WERI-Rb-1 (cell line): ENCODE results near the gene CAPN1.

Experiments used
- DNase-seq: peaks from one replicate; pipeline ENCODE4 v3.0.0-alpha.2; 2020
- H3K27ac ChIP-seq: fragments of 250-450 bp; sonication (Bioruptor Pico); 2 replicates; pipeline ENCODE4 v1.5.1; 2020; ENCODE audit warnings: mild to moderate bottlenecking, moderate library complexity
- H3K27me3 ChIP-seq: fragments of 250-450 bp; sonication (Bioruptor Pico); 2 replicates; pipeline ENCODE4 v1.5.1; 2021; ENCODE audit warnings: mild to moderate bottlenecking, low read depth, moderate library complexity; ENCODE audit not compliant: insufficient read depth, severe bottlenecking
- H3K36me3 ChIP-seq: fragments of 250-450 bp; sonication (Bioruptor Pico); 2 replicates; pipeline ENCODE4 v1.5.1; 2020; ENCODE audit warnings: mild to moderate bottlenecking, moderate library complexity
- H3K4me3 ChIP-seq: 2 replicates; pipeline ENCODE4 v1.5.1; 2011; ENCODE audit warnings: low read depth, mild to moderate bottlenecking, control low read depth, low read length
- H3K9me3 ChIP-seq: fragments of 250-450 bp; sonication (Bioruptor Pico); 2 replicates; pipeline ENCODE4 v1.5.1; 2021; ENCODE audit warnings: mild to moderate bottlenecking, moderate library complexity; ENCODE audit not compliant: severe bottlenecking
- TF ChIP-seq, protein P1 (sequence below): IDR thresholded peaks from 2 replicates; pipeline ENCODE4 v1.5.1; 2011; ENCODE audit warnings: low read depth, mild to moderate bottlenecking, control low read depth, inconsistent platforms, low read length

Gene CAPN1

DNA sequence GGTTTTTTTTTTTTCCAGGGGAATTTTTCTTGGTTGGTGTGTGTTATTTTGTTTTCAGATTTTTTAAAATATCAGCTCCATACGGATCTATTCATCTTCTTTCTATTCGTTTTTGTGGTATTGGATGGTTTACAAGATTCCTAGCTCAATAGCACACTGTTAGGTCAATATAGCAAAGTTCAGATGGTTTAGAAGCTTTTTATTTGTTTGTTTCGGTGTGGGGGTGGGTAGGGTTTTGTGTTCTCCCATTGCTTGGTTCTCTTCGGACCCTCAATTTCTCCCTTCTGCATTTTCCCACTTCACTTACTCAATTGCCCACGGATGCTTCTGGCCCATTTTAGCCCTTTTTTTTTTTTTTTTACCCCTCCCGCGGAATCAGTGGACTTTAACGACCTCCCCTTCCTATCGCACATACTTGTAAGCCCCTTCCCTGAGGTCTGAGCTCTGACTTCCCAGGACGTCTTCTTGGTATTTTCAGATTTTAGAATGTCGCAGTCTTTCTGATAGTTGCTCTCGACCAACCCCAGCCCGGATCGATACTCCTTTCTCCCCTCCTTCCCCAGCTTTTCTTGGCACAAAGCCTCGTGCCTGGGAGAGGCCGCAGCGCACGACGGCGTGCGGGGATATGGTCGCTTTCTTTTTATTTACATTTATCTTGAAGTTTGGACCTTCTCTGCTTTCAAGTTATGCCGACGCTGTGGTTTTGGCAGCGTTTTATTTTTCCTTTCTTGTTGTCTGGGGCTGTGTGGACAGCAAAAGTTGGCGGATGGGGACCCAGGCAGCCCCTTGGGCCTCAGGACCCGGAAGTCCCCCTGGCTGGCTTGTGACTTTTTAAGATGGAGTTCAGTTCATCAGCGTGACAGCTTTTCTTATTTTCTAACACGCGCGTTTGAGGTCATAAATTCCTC lies 16.1 kb upstream of the CAPN1 start:
- H3K4me3 ChIP-seq: no peak overlapping the region
- H3K9me3 ChIP-seq: no peaks in the 10 kb centered on the region
- no peak overlapping the region for H3K27ac ChIP-seq
- DNase-seq: no peak
- no peaks in the 10 kb centered on the region for H3K27me3 ChIP-seq
- no peaks in the 10 kb centered on the region for H3K36me3 ChIP-seq
- TF ChIP-seq, protein P1, sequence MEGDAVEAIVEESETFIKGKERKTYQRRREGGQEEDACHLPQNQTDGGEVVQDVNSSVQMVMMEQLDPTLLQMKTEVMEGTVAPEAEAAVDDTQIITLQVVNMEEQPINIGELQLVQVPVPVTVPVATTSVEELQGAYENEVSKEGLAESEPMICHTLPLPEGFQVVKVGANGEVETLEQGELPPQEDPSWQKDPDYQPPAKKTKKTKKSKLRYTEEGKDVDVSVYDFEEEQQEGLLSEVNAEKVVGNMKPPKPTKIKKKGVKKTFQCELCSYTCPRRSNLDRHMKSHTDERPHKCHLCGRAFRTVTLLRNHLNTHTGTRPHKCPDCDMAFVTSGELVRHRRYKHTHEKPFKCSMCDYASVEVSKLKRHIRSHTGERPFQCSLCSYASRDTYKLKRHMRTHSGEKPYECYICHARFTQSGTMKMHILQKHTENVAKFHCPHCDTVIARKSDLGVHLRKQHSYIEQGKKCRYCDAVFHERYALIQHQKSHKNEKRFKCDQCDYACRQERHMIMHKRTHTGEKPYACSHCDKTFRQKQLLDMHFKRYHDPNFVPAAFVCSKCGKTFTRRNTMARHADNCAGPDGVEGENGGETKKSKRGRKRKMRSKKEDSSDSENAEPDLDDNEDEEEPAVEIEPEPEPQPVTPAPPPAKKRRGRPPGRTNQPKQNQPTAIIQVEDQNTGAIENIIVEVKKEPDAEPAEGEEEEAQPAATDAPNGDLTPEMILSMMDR: no peak

DNA sequence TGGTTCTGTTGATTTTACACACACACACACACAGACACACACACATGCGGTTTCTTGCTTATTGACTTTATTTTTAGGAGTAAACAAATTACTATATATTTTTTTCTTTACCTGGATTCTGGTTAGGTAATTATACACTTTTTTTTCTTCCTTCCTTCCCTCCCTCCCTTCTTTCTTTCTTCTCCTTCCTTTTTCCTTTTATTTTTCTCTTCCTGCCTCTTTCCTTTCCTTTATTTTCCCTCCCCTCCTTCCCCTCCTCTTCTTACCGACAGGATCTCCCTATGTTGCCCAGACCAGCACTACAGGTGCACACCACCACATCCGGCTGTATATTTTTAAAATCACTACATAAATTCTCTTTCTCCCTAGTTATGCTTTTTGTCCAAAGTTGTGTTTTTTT lies 14.8 kb upstream of the CAPN1 start:
- TF ChIP-seq, protein P1: no peak
- no peak for DNase-seq
- Histone ChIP-seq H3K27me3 (no peaks in the 10 kb centered on the region), H3K4me3 (no peak overlapping the region), H3K9me3 (no peaks in the 10 kb centered on the region), H3K36me3 (no peaks in the 10 kb centered on the region), H3K27ac (no peak overlapping the region)

DNA sequence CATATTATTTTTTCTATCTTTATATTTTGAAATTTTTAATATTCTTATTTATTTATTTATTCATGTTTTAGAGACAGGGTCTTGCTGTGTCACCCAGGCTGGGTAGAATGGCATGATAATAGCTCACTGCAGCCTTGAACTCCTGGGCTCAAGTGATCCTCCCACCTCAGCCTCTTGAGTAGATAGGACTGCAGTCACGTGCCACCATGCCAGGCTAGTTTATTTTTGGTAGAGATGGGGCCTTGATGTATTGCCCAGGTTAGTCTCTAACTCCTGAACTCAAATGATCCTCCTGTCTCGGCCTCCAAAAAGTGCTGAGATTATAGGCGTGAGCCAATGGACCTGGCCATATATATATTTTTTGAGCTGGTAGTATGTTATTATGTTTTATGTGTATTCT lies 14.1 kb upstream of the CAPN1 start:
- no peak for DNase-seq
- no peaks in the 10 kb centered on the region for H3K9me3 ChIP-seq

DNA sequence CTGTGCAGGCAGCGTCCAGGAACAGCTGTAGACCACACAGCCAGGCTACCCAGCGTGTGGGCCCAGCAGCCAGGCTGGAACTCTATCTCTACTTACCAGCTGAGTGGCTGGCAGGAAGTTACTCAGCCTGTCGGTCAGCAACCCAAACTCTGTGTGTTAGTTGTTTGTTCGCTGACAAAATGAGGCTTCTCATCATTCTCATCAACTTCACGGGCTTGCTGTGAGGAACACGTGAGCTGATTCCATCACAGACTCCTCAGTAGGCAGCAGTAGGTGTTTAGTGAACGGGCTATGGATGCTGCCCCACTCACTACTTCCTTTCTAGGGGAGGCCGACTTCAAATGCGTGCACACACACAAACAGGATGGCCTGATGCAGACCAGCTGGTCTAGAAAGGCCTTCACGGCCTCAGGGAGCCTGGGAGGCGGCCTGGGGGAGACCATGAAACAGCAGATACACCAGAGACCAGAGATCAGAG lies 12.5 kb upstream of the CAPN1 start:
- Histone ChIP-seq H3K36me3 (no peaks in the 10 kb centered on the region), H3K4me3 (no peak overlapping the region), H3K27me3 (no peaks in the 10 kb centered on the region), H3K9me3 (no peaks in the 10 kb centered on the region), H3K27ac (no peak overlapping the region)
- TF ChIP-seq, protein P1: no peak
- DNase-seq: no peak

More for the DNA sequence above, 14.1 kb upstream of the CAPN1 start:
- Histone ChIP-seq H3K27me3 (no peaks in the 10 kb centered on the region), H3K27ac (no peak overlapping the region), H3K36me3 (no peaks in the 10 kb centered on the region), H3K4me3 (no peak overlapping the region)
- TF ChIP-seq, protein P1: no peak

DNA sequence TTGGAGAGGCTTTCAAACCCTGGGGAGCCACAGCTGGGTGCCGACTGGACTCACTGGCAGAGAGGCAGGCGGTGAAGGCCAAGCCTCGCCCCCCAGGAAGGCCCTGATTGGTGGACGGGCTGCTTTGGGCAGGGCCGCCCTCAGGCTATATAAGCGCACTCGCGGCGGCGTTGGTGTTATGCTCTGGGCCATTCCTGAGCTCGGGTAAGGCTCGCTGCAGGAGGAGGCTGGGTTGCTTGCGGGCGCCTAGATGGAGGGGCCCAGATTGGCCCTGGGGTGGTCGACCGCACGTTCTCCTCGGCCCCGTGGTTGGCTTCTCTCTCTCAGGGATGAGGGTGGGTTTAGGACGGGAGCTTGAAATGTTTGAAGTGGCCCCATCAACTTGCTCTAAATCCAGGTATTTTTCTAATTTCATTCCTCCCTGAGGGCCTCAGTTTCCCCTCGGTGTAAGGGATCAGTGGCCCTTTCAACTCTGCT lies 11.6 kb upstream of the CAPN1 start, which contains the start of gene SPDYC:
Gene SPDYC (plus strand): TSS at position 176 of the 477 bp plus-strand sequence. CDS start 1,125 bp downstream, outside the sequence.
- H3K9me3 ChIP-seq: no peaks in the 10 kb centered on the region
- H3K4me3 ChIP-seq: no peak within 1 kb of the TSS
- H3K36me3 ChIP-seq: no peaks in the 10 kb centered on the region
- DNase-seq: no peak
- no peaks in the 10 kb centered on the region for H3K27me3 ChIP-seq
- TF ChIP-seq, protein P1: no peak
- H3K27ac ChIP-seq: no peak within 1 kb of the TSS
